Measurements from ENCODE around the gene TCEAL8.
A peak's percentile ranks its signal among the peaks of the same experiment; 100 is the strongest.
"Not testable (repeated sequence)": the region's sequence is repeated elsewhere in the genome, so short reads cannot be mapped to it uniquely, and the experiment has no call there.

Gene TCEAL8

GRCh38 chrX:103240155-103240554, 14.8 kb downstream of the TCEAL8 start:
- TF ChIP-seq, protein P1, sequence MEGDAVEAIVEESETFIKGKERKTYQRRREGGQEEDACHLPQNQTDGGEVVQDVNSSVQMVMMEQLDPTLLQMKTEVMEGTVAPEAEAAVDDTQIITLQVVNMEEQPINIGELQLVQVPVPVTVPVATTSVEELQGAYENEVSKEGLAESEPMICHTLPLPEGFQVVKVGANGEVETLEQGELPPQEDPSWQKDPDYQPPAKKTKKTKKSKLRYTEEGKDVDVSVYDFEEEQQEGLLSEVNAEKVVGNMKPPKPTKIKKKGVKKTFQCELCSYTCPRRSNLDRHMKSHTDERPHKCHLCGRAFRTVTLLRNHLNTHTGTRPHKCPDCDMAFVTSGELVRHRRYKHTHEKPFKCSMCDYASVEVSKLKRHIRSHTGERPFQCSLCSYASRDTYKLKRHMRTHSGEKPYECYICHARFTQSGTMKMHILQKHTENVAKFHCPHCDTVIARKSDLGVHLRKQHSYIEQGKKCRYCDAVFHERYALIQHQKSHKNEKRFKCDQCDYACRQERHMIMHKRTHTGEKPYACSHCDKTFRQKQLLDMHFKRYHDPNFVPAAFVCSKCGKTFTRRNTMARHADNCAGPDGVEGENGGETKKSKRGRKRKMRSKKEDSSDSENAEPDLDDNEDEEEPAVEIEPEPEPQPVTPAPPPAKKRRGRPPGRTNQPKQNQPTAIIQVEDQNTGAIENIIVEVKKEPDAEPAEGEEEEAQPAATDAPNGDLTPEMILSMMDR (IDR thresholded peaks at IDR 0.05; ENCODE audit: extremely low read depth, missing control alignments): no peak
- DNase-seq (ENCODE audit: low spot score): no peak

GRCh38 chrX:103236296-103236695, 18.7 kb downstream of the TCEAL8 start:
- no peak for DNase-seq (ENCODE audit: low spot score)

DNA sequence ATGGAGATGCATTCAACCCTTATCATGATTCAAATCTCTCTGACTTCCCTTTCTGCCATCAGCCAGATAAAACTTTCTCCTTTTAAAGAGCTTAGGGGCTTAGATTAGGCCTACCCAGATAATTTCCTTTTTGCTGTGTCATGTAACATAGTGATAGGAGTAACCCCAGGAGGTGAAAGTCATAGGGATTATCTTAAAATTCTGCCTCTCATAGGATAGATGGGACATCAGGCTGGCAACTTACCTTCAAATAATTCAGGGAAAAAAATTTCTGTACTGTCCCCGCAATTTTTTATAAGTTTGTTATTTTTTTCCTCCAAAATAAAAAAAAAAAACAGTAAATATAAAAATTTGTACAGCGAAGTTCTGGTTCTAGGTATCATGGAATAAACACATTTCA, 19.3 kb downstream of the TCEAL8 start:
- DNase-seq (ENCODE audit: low spot score): not testable (repeated sequence)

More at GRCh38 chrX:103236296-103236695, 18.7 kb downstream of the TCEAL8 start:
- TF ChIP-seq, protein P1 (IDR thresholded peaks at IDR 0.05; ENCODE audit: extremely low read depth, missing control alignments): no peak

DNA sequence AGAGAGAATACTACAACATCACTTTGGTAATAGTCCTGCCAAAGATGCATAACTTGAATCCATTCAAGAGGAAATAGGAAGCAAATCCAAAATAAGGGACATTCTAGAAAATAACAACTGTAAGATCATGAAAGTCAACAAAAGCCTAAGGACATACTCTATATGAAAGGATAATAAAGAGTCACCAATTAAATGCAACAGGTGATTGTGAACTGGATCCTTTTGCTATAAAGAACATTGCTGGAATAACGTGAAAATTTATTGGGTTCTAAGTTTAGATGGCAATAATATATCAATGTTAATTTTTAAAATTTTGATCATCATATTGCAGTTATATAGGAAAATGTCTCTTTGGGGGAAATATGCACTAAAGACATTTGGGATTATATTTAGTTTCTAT, 20.1 kb downstream of the TCEAL8 start:
- no peak for DNase-seq (ENCODE audit: low spot score)
- TF ChIP-seq, protein P1 (IDR thresholded peaks at IDR 0.05; ENCODE audit: extremely low read depth, missing control alignments): no peak

DNA sequence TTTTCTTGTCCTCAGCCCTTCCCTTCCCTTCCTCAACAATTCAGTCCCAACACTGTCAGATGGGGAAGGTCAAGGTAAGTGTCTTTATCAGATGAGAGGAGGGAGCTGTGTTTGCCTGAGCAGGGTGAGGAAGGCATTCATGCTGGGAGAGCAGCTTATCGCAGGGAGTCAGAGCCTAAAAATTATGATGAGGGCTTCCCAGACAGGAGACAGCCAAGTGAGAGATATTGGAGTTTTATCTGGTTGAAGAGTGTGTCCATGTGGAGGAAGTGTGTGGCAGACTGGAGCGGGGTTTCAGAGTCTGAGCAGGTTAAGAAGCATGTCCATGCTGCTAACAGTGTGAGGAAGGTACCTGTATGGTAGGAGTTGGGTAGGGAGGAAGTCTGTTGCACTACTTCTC, 21.7 kb downstream of the TCEAL8 start:
- no peak for DNase-seq (ENCODE audit: low spot score)
- TF ChIP-seq, protein P1 (IDR thresholded peaks at IDR 0.05; ENCODE audit: extremely low read depth, missing control alignments): no peak

GRCh38 chrX:103225918-103226317, 29.0 kb downstream of the TCEAL8 start:
- DNase-seq (ENCODE audit: low spot score): not testable (repeated sequence)

DNA sequence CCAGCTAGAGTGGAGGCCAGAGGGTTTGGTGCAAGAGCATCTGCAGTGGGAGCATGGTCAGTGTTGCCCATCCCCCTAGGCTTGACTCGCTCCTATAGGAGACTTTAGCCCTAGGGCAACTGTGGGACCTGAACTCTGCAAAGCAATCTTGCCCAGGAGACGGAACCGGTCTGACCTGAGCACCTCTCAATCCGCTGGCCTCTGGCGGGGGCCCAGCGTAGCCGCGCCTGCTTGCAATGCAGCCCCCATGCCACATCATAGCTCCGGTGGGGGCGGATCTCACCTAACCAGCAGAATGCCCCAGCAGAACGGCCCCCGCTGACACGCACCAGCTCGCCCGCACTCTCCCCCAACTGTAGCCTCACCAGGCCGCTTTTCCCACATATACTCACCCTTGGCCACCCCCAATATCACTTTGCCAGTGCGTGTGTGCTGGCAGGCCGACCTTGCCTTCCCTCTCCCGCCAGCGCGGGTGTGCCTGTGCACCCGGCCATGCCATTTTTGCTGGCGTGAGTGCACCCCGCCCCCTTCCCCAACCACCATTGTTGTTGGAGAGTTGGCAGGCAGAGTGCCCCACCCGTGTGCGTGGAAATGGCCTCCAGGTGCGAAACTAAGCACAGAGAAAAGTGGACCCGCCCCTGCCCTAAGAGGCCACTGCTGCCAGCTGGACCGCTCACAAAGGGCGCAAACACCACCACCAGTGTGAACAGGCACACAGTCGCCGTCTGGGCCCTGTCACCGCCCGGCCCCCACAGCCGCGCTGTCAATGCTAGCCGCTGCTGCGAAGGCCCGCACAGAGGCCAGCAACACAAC, 34.2 kb downstream of the TCEAL8 start:
- no peak for DNase-seq (ENCODE audit: low spot score)
- TF ChIP-seq, protein P1 (IDR thresholded peaks at IDR 0.05; ENCODE audit: extremely low read depth, missing control alignments): no peak

- TF ChIP-seq, protein P1 (IDR thresholded peaks at IDR 0.05; ENCODE audit: extremely low read depth, missing control alignments): no peak
- DNase-seq (ENCODE audit: low spot score): peak; percentile 17
Measured at GRCh38 chrX:103215425-103215991, 39.4 kb downstream of the TCEAL8 start.

All from GM20000 (cell line).